GM13977 (cell line): ENCODE measurements around the gene ZBTB8OS.

ENCODE experiments used
- DNase-seq: peaks from one replicate; pipeline ENCODE4 v3.0.0; 2012; ENCODE audit warnings: low spot score
- CTCF ChIP-seq: IDR thresholded peaks from 2 replicates; pipeline ENCODE4 v1.5.1; 2012; ENCODE audit warnings: mild to moderate bottlenecking, control low read depth; ENCODE audit not compliant: insufficient read depth; ENCODE audit errors: extremely low read depth, missing control alignments
- in situ Hi-C: fragments of 300-500 bp; cut with MboI; formaldehyde crosslinking; loops from one replicate; pipeline ENCODE4 v1.12.0; 2022; ENCODE audit warnings: low sequenced_read_pairs, low pct_unique_long_range_greater_than_20kb, mixed read lengths, inconsistent platforms; ENCODE audit not compliant: unreplicated experiment

The ZBTB8OS gene

GRCh38 chr1:32619701-32620485 lies 30.5 kb downstream of the ZBTB8OS start:
- DNase-seq, result peak; percentile 55
- peak; percentile 30 for TF ChIP-seq CTCF
- in situ Hi-C loops, result no loop called here

- no peak for TF ChIP-seq CTCF
- in situ Hi-C loops, result no loop called here
- no peak for DNase-seq
Measured at GRCh38 chr1:32618673-32619221, 31.6 kb downstream of the ZBTB8OS start.

GRCh38 chr1:32613472-32613871 lies 36.9 kb downstream of the ZBTB8OS start:
- no peak for TF ChIP-seq CTCF
- in situ Hi-C loops, result no loop called here
- no peak for DNase-seq

GRCh38 chr1:32612189-32612881 lies 38.0 kb downstream of the ZBTB8OS start:
- peak; percentile 84 for DNase-seq
- peak; percentile 42 for TF ChIP-seq CTCF
- in situ Hi-C loops, result no loop called here

GRCh38 chr1:32611859-32612188 lies 38.5 kb downstream of the ZBTB8OS start:
- TF ChIP-seq CTCF, result no peak
- in situ Hi-C loops, result no loop called here
- no peak for DNase-seq

GRCh38 chr1:32609180-32609579 lies 41.2 kb downstream of the ZBTB8OS start:
- in situ Hi-C loops, result no loop called here
- no peak for DNase-seq
- TF ChIP-seq CTCF, result no peak
